Measurements from ENCODE around the gene ZNF358.

The ZNF358 gene

GRCh38 chr19:7475665-7476064 is 40.2 kb upstream of the ZNF358 start:
- Histone ChIP-seq H3K4me1 (ENCODE audit: low read length) (no peaks in the 10 kb centered on the region), H3K79me2 (ENCODE audit: low read length) (no peaks in the 10 kb centered on the region), H3K27me3 (replicated peaks; ENCODE audit: insufficient read depth, low read length) (peaks cover 14% of the 10 kb centered on the region), H3K4me3 (ENCODE audit: low read length) (no peak overlapping the region), H3F3A (ENCODE audit: insufficient read depth, low read length) (no peaks in the 10 kb centered on the region), H3K9ac (ENCODE audit: low read length) (no peak overlapping the region), H3K4me2 (ENCODE audit: low read depth, low read length) (no peak overlapping the region), H4K20me1 (ENCODE audit: insufficient read depth, low read length) (no peaks in the 10 kb centered on the region), H3K36me3 (replicated peaks; ENCODE audit: insufficient read depth, low read length) (no peaks in the 10 kb centered on the region), H3K27ac (ENCODE audit: low read length) (no peak overlapping the region), H2AFZ (ENCODE audit: low read length) (no peak overlapping the region), H3K9me3 (replicated peaks; ENCODE audit: insufficient read depth, low read length) (no peaks in the 10 kb centered on the region), H3K9me2 (replicated peaks; ENCODE audit: insufficient read depth, low read length) (no peaks in the 10 kb centered on the region)
- no peak for DNase-seq
- no peak for TF ChIP-seq EZH2 (optimal IDR thresholded peaks at IDR 0.05; ENCODE audit: low read depth, low read length)
- TF ChIP-seq, protein P1, sequence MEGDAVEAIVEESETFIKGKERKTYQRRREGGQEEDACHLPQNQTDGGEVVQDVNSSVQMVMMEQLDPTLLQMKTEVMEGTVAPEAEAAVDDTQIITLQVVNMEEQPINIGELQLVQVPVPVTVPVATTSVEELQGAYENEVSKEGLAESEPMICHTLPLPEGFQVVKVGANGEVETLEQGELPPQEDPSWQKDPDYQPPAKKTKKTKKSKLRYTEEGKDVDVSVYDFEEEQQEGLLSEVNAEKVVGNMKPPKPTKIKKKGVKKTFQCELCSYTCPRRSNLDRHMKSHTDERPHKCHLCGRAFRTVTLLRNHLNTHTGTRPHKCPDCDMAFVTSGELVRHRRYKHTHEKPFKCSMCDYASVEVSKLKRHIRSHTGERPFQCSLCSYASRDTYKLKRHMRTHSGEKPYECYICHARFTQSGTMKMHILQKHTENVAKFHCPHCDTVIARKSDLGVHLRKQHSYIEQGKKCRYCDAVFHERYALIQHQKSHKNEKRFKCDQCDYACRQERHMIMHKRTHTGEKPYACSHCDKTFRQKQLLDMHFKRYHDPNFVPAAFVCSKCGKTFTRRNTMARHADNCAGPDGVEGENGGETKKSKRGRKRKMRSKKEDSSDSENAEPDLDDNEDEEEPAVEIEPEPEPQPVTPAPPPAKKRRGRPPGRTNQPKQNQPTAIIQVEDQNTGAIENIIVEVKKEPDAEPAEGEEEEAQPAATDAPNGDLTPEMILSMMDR (IDR thresholded peaks at IDR 0.05; ENCODE audit: low read length), result no peak
- no peak for TF ChIP-seq EZH2phosphoT487 (IDR thresholded peaks at IDR 0.05; ENCODE audit: low read length)

GRCh38 chr19:7476241-7476640 is 39.7 kb upstream of the ZNF358 start:
- Histone ChIP-seq H3K27me3 (replicated peaks; ENCODE audit: insufficient read depth, low read length) (peaks cover 20% of the 10 kb centered on the region), H2AFZ (ENCODE audit: low read length) (no peak overlapping the region), H3K4me1 (ENCODE audit: low read length) (no peaks in the 10 kb centered on the region), H3K9ac (ENCODE audit: low read length) (no peak overlapping the region), H3K79me2 (ENCODE audit: low read length) (no peaks in the 10 kb centered on the region), H3K36me3 (replicated peaks; ENCODE audit: insufficient read depth, low read length) (no peaks in the 10 kb centered on the region), H3K4me3 (ENCODE audit: low read length) (no peak overlapping the region), H3K9me2 (replicated peaks; ENCODE audit: insufficient read depth, low read length) (no peaks in the 10 kb centered on the region), H3K9me3 (replicated peaks; ENCODE audit: insufficient read depth, low read length) (no peaks in the 10 kb centered on the region), H3F3A (ENCODE audit: insufficient read depth, low read length) (no peaks in the 10 kb centered on the region), H4K20me1 (ENCODE audit: insufficient read depth, low read length) (no peaks in the 10 kb centered on the region), H3K27ac (ENCODE audit: low read length) (no peak overlapping the region), H3K4me2 (ENCODE audit: low read depth, low read length) (no peak overlapping the region)
- TF ChIP-seq EZH2phosphoT487 (IDR thresholded peaks at IDR 0.05; ENCODE audit: low read length) (no peak), EZH2 (optimal IDR thresholded peaks at IDR 0.05; ENCODE audit: low read depth, low read length) (no peak)
- TF ChIP-seq, protein P1 (IDR thresholded peaks at IDR 0.05; ENCODE audit: low read length), result no peak
- no peak for DNase-seq

- no peak for DNase-seq
- TF ChIP-seq EZH2phosphoT487 (IDR thresholded peaks at IDR 0.05; ENCODE audit: low read length), result no peak
- TF ChIP-seq, protein P1 (IDR thresholded peaks at IDR 0.05; ENCODE audit: low read length), result no peak
- no peak for TF ChIP-seq EZH2 (optimal IDR thresholded peaks at IDR 0.05; ENCODE audit: low read depth, low read length)
These were observed 39.0 kb upstream of the ZNF358 start for GRCh38 chr19:7476777-7477494.

More at GRCh38 chr19:7476777-7477494, 39.0 kb upstream of the ZNF358 start:
- Histone ChIP-seq H3K9me2 (replicated peaks; ENCODE audit: insufficient read depth, low read length) (no peaks in the 10 kb centered on the region), H4K20me1 (ENCODE audit: insufficient read depth, low read length) (no peaks in the 10 kb centered on the region), H3K9ac (ENCODE audit: low read length) (no peak overlapping the region), H3F3A (ENCODE audit: insufficient read depth, low read length) (no peaks in the 10 kb centered on the region), H3K4me1 (ENCODE audit: low read length) (no peaks in the 10 kb centered on the region), H3K27ac (ENCODE audit: low read length) (no peak overlapping the region), H3K4me3 (ENCODE audit: low read length) (no peak overlapping the region), H3K4me2 (ENCODE audit: low read depth, low read length) (no peak overlapping the region), H3K79me2 (ENCODE audit: low read length) (no peaks in the 10 kb centered on the region), H3K36me3 (replicated peaks; ENCODE audit: insufficient read depth, low read length) (no peaks in the 10 kb centered on the region), H3K9me3 (replicated peaks; ENCODE audit: insufficient read depth, low read length) (no peaks in the 10 kb centered on the region), H3K27me3 (replicated peaks; ENCODE audit: insufficient read depth, low read length) (peaks cover 27% of the 10 kb centered on the region), H2AFZ (ENCODE audit: low read length) (no peak overlapping the region)
